Measurements from ENCODE around the gene SLC35F1. TPM values are rescaled to one million over a fixed set of nuclear protein-coding genes. Genes with fewer than 3 reads are reported as not detected.

SLC35F1 gene
- polyA plus RNA-seq, 1 donor from 2014 or later = 35.1 TPM

DNA sequence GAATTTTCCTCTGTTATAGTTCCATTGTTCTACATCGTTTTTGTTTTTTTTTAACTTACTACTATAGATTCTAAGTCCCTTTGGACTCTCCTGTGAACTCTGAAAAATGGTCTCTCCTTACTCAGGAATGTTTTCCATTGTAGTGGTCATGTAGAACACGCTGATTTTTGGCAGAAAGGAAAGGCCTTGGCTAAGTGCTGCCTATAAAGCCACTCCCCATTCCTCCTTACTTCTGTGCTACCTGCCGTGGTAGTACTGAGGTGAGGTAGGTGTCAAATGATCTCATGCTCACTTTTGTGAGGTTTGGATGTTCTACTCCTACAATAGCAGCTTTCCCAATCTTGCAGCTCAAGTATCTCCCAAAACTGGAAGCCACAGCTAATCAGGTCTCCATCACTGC is 270.7 kb downstream of the SLC35F1 start:
- no peaks in the 10 kb centered on the region for H3K9me2 ChIP-seq (ENCODE audit: insufficient read depth, low read length)
- H3F3A ChIP-seq (ENCODE audit: insufficient read depth, low read length, poor library complexity, severe bottlenecking) = no peaks in the 10 kb centered on the region
- no peak overlapping the region for H3K9ac ChIP-seq (ENCODE audit: low read length)
- no peaks in the 10 kb centered on the region for H4K20me1 ChIP-seq (ENCODE audit: insufficient read depth)
- no peak for TF ChIP-seq EZH2 (IDR thresholded peaks at IDR 0.05; ENCODE audit: borderline replicate concordance, insufficient read depth, low read length, poor library complexity, severe bottlenecking)
- H3K79me2 ChIP-seq (replicated peaks; ENCODE audit: insufficient read depth, low read length) = no peaks in the 10 kb centered on the region
- H3K4me3 ChIP-seq (ENCODE audit: low read length) = no peak overlapping the region
- no peak overlapping the region for H2AFZ ChIP-seq (ENCODE audit: low read depth, low read length)
- H3K27ac ChIP-seq (ENCODE audit: low read length) = no peak overlapping the region
- H3K9me3 ChIP-seq (ENCODE audit: low read length) = peaks cover 2% of the 10 kb centered on the region
- no peak overlapping the region for H3K4me2 ChIP-seq (ENCODE audit: low read length)
- H3K27me3 ChIP-seq (ENCODE audit: insufficient read depth, low read depth, low read length) = no peaks in the 10 kb centered on the region
- no peaks in the 10 kb centered on the region for H3K36me3 ChIP-seq (ENCODE audit: insufficient read depth, low read length)

DNA sequence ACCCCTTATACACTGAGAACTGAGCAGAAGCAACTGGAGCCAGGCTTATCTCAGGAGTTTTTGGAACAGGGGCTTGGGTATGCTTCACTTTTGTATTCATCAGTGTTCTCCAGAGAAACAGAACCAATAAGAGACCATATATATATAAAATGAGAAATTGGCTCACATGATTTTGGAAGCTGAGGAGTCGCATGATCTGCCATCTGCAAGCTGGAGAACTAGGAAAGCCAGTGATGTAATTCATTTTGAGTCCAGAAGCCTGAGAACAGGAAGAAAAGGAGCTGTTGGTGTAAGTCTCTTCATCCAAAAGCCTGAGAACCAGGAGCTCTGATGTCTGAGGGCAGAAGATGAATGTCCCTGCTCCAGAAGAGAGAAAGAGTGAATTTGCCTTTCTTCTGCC is 272.0 kb downstream of the SLC35F1 start:
- TF ChIP-seq EZH2 (IDR thresholded peaks at IDR 0.05; ENCODE audit: borderline replicate concordance, insufficient read depth, low read length, poor library complexity, severe bottlenecking) (no peak), TAF1 (IDR thresholded peaks at IDR 0.05; ENCODE audit: low read depth) (no peak), SMC3 (conservative IDR thresholded peaks at IDR 0.05; ENCODE audit: poor library complexity) (no peak)
- TF ChIP-seq, protein P1, sequence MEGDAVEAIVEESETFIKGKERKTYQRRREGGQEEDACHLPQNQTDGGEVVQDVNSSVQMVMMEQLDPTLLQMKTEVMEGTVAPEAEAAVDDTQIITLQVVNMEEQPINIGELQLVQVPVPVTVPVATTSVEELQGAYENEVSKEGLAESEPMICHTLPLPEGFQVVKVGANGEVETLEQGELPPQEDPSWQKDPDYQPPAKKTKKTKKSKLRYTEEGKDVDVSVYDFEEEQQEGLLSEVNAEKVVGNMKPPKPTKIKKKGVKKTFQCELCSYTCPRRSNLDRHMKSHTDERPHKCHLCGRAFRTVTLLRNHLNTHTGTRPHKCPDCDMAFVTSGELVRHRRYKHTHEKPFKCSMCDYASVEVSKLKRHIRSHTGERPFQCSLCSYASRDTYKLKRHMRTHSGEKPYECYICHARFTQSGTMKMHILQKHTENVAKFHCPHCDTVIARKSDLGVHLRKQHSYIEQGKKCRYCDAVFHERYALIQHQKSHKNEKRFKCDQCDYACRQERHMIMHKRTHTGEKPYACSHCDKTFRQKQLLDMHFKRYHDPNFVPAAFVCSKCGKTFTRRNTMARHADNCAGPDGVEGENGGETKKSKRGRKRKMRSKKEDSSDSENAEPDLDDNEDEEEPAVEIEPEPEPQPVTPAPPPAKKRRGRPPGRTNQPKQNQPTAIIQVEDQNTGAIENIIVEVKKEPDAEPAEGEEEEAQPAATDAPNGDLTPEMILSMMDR (IDR thresholded peaks at IDR 0.05; ENCODE audit: poor library complexity, severe bottlenecking) = no peak
- TF ChIP-seq, protein P2, sequence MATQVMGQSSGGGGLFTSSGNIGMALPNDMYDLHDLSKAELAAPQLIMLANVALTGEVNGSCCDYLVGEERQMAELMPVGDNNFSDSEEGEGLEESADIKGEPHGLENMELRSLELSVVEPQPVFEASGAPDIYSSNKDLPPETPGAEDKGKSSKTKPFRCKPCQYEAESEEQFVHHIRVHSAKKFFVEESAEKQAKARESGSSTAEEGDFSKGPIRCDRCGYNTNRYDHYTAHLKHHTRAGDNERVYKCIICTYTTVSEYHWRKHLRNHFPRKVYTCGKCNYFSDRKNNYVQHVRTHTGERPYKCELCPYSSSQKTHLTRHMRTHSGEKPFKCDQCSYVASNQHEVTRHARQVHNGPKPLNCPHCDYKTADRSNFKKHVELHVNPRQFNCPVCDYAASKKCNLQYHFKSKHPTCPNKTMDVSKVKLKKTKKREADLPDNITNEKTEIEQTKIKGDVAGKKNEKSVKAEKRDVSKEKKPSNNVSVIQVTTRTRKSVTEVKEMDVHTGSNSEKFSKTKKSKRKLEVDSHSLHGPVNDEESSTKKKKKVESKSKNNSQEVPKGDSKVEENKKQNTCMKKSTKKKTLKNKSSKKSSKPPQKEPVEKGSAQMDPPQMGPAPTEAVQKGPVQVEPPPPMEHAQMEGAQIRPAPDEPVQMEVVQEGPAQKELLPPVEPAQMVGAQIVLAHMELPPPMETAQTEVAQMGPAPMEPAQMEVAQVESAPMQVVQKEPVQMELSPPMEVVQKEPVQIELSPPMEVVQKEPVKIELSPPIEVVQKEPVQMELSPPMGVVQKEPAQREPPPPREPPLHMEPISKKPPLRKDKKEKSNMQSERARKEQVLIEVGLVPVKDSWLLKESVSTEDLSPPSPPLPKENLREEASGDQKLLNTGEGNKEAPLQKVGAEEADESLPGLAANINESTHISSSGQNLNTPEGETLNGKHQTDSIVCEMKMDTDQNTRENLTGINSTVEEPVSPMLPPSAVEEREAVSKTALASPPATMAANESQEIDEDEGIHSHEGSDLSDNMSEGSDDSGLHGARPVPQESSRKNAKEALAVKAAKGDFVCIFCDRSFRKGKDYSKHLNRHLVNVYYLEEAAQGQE (IDR thresholded peaks at IDR 0.05; ENCODE audit: borderline replicate concordance) = no peak
- Histone ChIP-seq H3K9ac (ENCODE audit: low read length) (no peak overlapping the region), H3K79me2 (replicated peaks; ENCODE audit: insufficient read depth, low read length) (no peaks in the 10 kb centered on the region), H3K9me3 (ENCODE audit: low read length) (no peaks in the 10 kb centered on the region), H3K4me2 (ENCODE audit: low read length) (no peak overlapping the region), H3K36me3 (ENCODE audit: insufficient read depth, low read length) (no peaks in the 10 kb centered on the region), H3K27me3 (ENCODE audit: insufficient read depth, low read depth, low read length) (no peaks in the 10 kb centered on the region), H3K9me2 (ENCODE audit: insufficient read depth, low read length) (no peaks in the 10 kb centered on the region), H3K4me3 (ENCODE audit: low read length) (no peak overlapping the region), H4K20me1 (ENCODE audit: insufficient read depth) (no peaks in the 10 kb centered on the region), H3F3A (ENCODE audit: insufficient read depth, low read length, poor library complexity, severe bottlenecking) (no peaks in the 10 kb centered on the region), H3K27ac (ENCODE audit: low read length) (no peak overlapping the region), H2AFZ (ENCODE audit: low read depth, low read length) (no peak overlapping the region)

DNA sequence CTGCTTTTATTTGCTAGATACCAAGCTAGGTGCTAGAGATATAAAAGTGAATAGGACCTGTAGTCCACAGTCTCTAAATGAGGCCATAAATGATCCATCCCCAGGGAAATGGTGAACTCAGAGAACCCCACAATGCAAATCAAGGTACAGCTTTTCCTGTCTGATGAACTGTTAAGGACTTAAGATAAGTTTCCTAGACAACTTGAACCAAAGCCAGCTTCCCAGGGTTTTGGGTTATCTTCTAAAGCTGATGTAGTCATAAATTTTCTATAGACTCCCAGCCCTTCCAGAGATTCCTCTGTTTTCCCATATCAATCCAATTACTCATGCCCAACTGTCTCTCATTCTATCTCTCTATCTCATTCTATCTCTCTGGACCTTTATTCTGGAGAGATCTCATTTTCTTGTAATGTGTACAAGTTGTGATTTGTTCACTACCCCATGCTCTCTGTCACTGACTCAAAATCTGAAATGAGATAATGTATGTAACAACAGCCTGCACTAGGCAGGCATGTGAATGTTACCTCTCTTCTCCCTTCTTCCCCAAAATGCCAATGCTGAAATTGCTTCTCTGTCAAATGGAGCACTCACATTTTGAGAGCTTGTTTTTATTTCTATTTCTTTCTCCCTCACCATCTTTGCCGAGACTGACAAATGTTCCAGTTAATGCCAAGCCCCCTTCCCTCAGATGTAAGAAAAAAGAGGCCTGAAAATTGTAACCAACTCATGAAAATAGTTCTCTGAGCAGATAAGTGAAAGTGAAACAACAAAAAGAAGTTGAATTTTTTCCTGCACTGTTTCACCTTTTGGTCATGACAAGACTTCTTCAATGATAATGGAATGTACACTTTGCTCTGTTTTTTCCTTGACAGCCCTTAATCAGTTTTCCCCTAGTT is 279.9 kb downstream of the SLC35F1 start:
- H2AFZ ChIP-seq (ENCODE audit: low read depth, low read length) = no peak overlapping the region
- no peaks in the 10 kb centered on the region for H3K27me3 ChIP-seq (ENCODE audit: insufficient read depth, low read depth, low read length)
- H4K20me1 ChIP-seq (ENCODE audit: insufficient read depth) = no peaks in the 10 kb centered on the region
- no peaks in the 10 kb centered on the region for H3K36me3 ChIP-seq (ENCODE audit: insufficient read depth, low read length)
- no peak overlapping the region for H3K4me3 ChIP-seq (ENCODE audit: low read length)
- no peaks in the 10 kb centered on the region for H3K9me2 ChIP-seq (ENCODE audit: insufficient read depth, low read length)
- no peaks in the 10 kb centered on the region for H3K79me2 ChIP-seq (replicated peaks; ENCODE audit: insufficient read depth, low read length)
- no peaks in the 10 kb centered on the region for H3F3A ChIP-seq (ENCODE audit: insufficient read depth, low read length, poor library complexity, severe bottlenecking)
- no peaks in the 10 kb centered on the region for H3K9me3 ChIP-seq (ENCODE audit: low read length)
- no peak overlapping the region for H3K4me2 ChIP-seq (ENCODE audit: low read length)
- H3K9ac ChIP-seq (ENCODE audit: low read length) = no peak overlapping the region
- no peak overlapping the region for H3K27ac ChIP-seq (ENCODE audit: low read length)
- TF ChIP-seq TAF1 (IDR thresholded peaks at IDR 0.05; ENCODE audit: low read depth) (no peak), POLR2AphosphoS5 (IDR thresholded peaks at IDR 0.05) (no peak), SMC3 (conservative IDR thresholded peaks at IDR 0.05; ENCODE audit: poor library complexity) (no peak), RAD21 (conservative IDR thresholded peaks at IDR 0.05) (no peak), MXI1 (conservative IDR thresholded peaks at IDR 0.05; ENCODE audit: poor library complexity, severe bottlenecking) (no peak), EP300 (conservative IDR thresholded peaks at IDR 0.05; ENCODE audit: poor library complexity, severe bottlenecking) (no peak)
- TF ChIP-seq, protein P1 (IDR thresholded peaks at IDR 0.05; ENCODE audit: poor library complexity, severe bottlenecking) = no peak
- TF ChIP-seq, protein P2 (IDR thresholded peaks at IDR 0.05; ENCODE audit: borderline replicate concordance) = no peak

Data from neural cell (in vitro differentiated cells).